Eye (tissue), 1 donor: ENCODE results near the gene KLK4.

Experiments
- DNase-seq: peaks from one replicate; pipeline ENCODE4 v3.0.0-alpha.2; 2015

The KLK4 gene

GRCh38 chr19:50911206-50912101 is at the start of gene KLK4:
Gene KLK4, minus strand, starts transcription at chr19:50911395. Its CDS starts 657 bp downstream, at chr19:50910738.
- no peak for DNase-seq

GRCh38 chr19:50959731-50960500 is 48.7 kb upstream of the KLK4 start:
- DNase-seq, result no peak

- no peak for DNase-seq
Measured at GRCh38 chr19:50957587-50957986, 46.4 kb upstream of the KLK4 start.

GRCh38 chr19:50952910-50953309 is 41.7 kb upstream of the KLK4 start, which contains the start of gene KLK5:
Gene KLK5, minus strand, starts transcription at chr19:50953038. Its CDS starts 381 bp downstream, at chr19:50952657.
- DNase-seq, result no peak

GRCh38 chr19:50949861-50950260 is 38.7 kb upstream of the KLK4 start:
- DNase-seq, result no peak

GRCh38 chr19:50947123-50947522 is 35.9 kb upstream of the KLK4 start:
- no peak for DNase-seq

GRCh38 chr19:50944795-50945194 is 33.6 kb upstream of the KLK4 start:
- DNase-seq, result no peak

- no peak for DNase-seq
Measured at GRCh38 chr19:50943074-50943828, 32.1 kb upstream of the KLK4 start.

- DNase-seq, result no peak
Measured at GRCh38 chr19:50939596-50939995, 28.4 kb upstream of the KLK4 start.

- DNase-seq, result no peak
Measured at GRCh38 chr19:50933640-50934039, 22.4 kb upstream of the KLK4 start.

GRCh38 chr19:50932690-50933083 is 21.5 kb upstream of the KLK4 start:
- no peak for DNase-seq

- DNase-seq, result no peak
Measured at GRCh38 chr19:50932018-50932689, 21.0 kb upstream of the KLK4 start.

GRCh38 chr19:50931023-50931422 is 19.8 kb upstream of the KLK4 start:
- DNase-seq, result no peak

- DNase-seq, result no peak
Measured at GRCh38 chr19:50928831-50929230, 17.6 kb upstream of the KLK4 start.

GRCh38 chr19:50926144-50926543 is 14.9 kb upstream of the KLK4 start:
- no peak for DNase-seq

- DNase-seq, result no peak
Measured at GRCh38 chr19:50925734-50926133, 14.5 kb upstream of the KLK4 start.

- no peak for DNase-seq
Measured at GRCh38 chr19:50924586-50924985, 13.4 kb upstream of the KLK4 start.

GRCh38 chr19:50922317-50922853 is 11.2 kb upstream of the KLK4 start:
- DNase-seq, result peak; percentile 93

- DNase-seq, result peak; percentile 82
Measured at GRCh38 chr19:50921426-50922316, 10.5 kb upstream of the KLK4 start.

- no peak for DNase-seq
Measured at GRCh38 chr19:50916069-50916468, 4.9 kb upstream of the KLK4 start.
